ENCODE measurements around the gene FLYWCH1.

DNA sequence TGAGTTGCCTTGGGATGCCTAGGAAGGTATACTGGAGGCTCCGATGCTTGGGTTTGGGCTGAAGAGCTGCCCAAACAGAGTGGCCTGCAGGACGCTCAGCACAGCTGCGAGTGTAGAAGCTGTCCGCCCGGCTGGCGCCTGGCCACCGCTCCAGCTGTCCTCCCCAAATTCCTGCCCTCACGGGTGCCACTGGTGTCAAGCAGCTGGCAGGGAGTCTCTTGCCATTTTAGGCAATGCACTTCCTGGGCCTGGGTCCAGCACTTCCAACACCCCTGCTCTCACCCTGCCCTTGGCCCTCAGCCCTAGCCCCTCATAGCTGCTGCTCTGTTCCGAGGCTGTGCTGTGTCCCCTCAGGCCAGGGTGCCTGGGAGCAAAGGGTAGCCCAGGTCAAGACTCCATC lies 73.7 kb downstream of the FLYWCH1 start:
- TF ChIP-seq POLR2A (IDR thresholded peaks at IDR 0.05; ENCODE audit: low read depth, low read length) (no peak), JUN (IDR thresholded peaks at IDR 0.05; ENCODE audit: borderline replicate concordance, insufficient read depth, insufficient read length, low read depth) (no peak), EZH2 (IDR thresholded peaks at IDR 0.05; ENCODE audit: borderline replicate concordance, low read depth, low read length, severe bottlenecking) (no peak), GATA2 (IDR thresholded peaks at IDR 0.05; ENCODE audit: insufficient read depth, insufficient read length, low read depth, low read length) (no peak), FOS (IDR thresholded peaks at IDR 0.05; ENCODE audit: borderline replicate concordance, insufficient read depth, low read length) (no peak), POLR2AphosphoS5 (IDR thresholded peaks at IDR 0.05; ENCODE audit: insufficient read depth, low read depth, low read length) (no peak)
- TF ChIP-seq, protein P1, sequence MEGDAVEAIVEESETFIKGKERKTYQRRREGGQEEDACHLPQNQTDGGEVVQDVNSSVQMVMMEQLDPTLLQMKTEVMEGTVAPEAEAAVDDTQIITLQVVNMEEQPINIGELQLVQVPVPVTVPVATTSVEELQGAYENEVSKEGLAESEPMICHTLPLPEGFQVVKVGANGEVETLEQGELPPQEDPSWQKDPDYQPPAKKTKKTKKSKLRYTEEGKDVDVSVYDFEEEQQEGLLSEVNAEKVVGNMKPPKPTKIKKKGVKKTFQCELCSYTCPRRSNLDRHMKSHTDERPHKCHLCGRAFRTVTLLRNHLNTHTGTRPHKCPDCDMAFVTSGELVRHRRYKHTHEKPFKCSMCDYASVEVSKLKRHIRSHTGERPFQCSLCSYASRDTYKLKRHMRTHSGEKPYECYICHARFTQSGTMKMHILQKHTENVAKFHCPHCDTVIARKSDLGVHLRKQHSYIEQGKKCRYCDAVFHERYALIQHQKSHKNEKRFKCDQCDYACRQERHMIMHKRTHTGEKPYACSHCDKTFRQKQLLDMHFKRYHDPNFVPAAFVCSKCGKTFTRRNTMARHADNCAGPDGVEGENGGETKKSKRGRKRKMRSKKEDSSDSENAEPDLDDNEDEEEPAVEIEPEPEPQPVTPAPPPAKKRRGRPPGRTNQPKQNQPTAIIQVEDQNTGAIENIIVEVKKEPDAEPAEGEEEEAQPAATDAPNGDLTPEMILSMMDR (IDR thresholded peaks at IDR 0.05; ENCODE audit: extremely low read depth in 1 of 2, insufficient read depth in 1 of 2, low read depth in 1 of 2, low read length in 2 of 2) = no peak

All from endothelial cell of umbilical vein (primary cell).